HCEC 1CT (cell line): ENCODE results near the gene SH3TC1.

Experiments used
- DNase-seq: peaks from one replicate; pipeline ENCODE4 v3.0.0-alpha.2; 2017

Gene SH3TC1

DNA sequence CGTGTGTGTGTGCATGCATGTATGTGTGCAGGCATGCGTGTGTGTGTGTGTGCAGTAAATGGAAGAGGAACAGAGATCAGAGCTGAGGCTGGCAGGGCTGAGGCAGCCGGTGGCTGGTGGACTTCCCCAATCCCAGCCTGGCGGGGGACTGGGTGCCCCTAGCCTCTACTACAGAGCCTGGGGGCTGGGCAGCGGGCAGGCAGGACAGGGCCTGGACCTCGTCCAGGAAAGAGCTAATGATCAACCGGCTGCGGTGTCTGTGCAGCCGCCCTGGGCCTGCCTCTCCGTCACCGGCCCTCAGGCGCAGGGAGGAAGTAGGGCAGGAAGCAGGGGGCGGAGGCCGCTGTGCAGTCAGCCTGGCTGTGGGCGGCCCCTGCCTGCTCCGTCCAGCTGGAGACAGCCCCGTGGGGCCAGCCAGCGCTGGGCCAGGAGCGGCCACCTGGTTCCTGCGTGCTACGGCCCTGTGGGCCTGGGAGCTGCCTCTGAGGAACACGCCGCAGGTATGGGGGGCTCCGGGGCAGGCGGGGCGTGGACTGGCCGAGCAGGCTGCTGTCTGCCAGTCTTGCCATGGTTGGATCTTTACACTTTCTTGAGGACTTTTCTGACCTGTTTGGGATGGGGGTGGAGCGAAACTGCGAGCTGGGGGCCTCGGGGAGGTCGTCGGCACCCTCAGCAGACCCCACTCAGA is at the start of gene SH3TC1:
TSS of gene SH3TC1 (plus strand) at position 385 of the 688 bp plus-strand sequence. CDS start 5,905 bp downstream, outside the sequence.
- peak; percentile 71 for DNase-seq

DNA sequence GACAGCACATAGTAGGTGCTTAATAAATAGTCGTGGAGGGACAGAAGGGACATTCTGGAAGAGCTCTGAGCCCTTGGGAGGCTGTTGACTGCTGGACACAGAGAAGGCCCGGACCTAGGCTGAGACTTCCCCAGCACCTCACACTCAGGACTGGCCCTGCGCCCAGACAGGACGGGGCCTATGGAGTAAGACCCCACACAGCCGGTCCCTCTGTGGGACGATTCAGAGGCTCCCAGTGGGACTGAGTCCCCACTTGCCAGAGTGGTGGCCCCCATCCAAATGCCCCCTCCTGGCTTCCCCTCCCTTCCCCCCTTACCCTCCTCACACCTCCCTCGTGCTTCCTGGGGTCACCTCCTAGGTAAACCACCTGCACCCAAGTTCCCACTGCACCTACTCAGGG is 49.4 kb upstream of the SH3TC1 start:
- DNase-seq = no peak

DNA sequence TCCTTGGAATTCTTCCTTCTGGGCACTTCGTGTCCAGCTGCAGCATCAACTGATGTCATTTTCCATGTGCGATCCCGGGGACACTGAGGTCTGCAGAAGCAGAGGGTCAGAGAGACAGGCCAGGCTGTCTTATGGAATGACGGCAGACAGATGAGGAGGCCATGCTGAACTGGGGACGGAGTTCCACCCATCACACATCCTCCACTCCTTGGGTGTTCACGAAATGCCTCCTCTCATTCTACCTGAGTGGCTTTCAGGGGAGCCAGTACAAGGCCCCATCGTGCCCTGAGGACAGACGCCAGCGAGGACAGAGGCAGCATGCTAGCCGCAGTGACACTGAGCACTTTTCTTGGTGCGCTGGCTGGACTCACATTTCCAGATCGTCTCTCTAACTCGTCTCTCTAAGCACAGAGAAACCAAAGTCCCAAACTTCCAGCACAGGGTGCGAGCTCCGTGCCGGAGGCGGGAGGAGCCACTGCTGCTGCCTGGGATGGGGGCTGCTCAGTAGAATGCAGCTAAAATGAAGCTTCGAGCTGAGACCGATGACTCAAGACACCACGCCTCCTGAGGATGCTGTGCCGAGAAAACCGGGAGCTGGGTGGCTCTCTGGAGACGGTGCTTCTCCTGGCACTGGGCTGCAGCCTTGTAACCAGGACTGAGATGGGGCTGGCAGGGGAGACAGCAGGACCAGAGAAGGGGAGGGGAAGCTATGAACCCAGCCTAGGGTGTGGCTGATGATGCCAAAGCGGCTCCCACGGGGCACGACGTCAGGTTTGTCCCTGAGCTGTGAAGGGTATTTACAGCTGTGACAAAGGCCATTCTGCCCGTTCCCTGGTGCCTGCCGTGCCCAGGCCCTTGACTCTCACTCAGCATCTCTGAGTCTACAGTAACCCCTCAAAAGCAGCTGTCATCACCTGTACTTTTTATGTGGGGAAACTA is 48.7 kb upstream of the SH3TC1 start:
- DNase-seq = no peak

DNA sequence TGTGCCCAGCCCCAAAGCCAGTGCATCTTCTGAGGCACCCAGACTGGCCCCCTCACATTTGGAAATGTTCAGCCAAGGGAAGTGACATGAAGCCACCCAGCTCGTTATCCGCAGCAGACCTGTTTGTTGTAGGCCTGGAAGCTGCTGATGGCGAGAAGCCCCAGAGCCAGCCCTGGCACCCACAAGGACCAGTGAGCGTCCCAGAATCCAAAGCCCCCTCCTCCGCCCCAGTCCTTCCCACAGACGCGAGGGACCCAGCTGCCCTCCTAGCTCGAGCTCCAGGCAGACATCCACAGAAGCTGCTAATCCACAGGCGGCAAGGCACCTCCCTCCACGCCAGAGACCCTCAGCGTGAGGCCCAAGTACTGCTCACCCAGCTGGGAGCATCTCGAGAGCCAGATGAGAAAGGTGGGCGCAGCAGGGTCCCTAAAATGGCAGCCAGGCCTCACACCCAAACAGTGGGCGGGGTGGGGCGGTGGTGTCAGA is 47.9 kb upstream of the SH3TC1 start:
- no peak for DNase-seq

DNA sequence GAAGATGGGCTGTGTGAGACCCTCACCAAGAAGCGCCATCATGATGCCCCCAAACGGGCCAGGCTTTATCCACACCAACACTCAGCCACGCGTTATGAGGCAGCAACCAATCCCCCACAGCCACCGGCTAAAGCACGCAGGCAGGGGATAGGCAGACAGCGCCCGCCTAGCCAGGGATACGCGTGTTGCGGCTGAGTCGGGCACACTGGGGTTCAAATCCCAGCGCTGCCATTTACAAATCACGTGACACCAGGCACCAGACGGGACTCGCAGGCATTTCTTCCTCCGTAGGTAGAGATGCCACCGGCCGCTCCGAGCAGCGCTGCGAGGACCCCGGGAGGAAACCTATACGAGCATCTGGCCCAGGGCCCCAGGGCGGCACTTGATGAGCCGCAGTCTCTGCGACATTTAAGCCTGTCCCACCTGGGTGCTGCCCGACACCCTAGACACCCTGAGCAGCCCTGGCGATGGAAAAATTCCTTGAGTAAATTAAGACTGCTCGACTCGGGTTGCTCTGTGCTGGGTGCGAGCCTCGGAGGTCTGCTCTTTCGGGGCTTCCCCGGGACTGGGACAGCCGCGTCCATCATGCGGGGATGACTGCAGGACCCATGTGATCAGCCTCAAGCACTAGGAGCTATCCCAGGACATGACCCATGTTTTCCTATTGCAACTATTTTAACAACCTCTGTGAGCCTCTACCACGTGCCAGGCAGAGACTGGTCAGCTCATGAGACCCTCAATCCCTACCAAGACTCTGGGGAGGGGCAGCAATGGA is 46.8 kb upstream of the SH3TC1 start:
- no peak for DNase-seq

DNA sequence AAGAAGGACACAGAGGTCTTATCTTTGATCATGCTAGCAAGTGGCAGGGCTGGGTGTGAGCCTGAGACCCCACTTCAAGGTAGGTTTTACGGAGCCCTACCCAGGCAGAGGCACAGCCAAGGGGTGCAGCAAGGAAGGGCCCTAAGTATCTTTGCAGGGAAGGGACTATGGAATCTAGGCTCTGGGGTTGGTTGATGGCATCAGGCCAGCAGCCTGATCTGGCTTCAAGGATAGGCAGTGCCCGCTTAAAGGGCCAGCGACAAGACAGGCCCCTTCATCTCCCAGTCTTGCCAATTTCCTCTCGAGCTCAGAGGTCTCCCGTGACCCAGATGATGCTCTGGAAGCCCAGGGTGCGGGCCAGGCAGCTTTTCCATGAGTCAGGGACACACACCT is 46.2 kb upstream of the SH3TC1 start:
- no peak for DNase-seq

DNA sequence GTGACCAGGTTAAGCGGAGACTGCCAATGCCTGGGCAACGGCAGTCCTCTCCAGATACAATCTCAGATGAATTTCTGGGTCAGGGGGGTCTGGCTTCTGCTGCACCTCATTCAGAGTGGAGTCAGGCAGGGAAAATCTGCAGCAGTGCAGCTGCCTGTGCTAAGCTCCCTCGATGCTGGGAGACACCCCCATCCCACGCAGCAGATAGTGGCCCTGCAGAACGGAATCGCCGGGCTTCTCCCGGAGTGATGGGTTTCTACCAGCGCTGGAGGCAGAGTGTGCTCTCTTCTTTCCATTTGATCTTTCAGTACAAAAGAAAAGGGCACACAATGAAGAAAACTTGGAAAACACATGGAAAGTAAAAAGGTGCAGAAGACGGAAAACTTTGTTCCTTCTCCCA is 45.6 kb upstream of the SH3TC1 start:
- no peak for DNase-seq

DNA sequence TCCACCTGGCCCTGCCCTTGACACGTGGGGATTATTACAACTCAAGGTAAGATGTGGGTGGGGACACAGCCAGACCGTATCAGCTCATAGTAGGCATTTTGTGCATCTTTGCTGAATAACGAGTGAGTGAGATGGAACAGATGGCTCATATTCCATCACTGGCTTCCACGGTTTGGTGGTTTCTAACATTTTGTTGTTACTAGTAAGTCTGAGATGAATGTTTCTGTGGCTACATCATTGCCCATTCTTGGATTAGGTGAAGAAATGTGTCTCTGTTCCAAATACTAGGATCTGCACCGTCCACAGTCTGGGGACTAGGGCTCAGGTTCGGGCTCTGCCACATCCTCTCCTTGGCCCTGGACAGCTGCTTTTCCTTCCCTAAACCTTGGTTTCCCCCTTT is 44.0 kb upstream of the SH3TC1 start:
- DNase-seq = no peak

DNA sequence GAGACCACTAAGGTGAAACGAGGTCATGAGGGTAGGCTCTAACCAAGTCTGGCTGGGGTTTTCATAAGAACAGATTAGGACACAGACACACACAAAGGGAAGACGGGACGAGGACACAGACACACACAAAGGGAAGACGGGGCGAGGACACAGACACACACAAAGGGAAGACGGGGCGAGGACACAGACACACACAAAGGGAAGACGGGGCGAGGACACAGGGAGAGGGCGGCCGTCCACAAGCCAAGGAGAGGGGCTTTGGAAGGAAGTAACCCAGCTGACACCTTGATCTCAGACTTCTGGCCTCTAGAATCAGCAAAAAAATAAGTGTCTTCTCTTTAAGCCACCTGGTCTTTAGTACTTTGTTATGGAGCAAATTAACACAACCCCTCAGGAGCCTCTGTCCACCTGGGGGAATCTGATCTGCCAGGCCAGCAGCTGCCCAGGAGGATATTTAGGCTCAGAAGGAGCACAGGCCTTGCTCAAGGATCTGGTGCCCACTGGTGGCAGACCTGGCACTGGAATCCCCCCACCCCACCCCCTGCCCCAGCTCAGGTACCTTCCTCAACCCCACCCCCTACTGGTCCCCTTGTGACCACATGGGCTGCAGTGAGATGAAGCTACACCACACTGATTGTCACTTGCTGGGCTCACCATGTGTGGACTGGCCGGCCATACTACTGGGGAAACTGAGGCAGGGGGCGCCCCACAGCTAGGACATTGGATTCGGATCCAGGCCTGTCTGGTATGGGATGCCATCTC is 43.2 kb upstream of the SH3TC1 start:
- DNase-seq = no peak

DNA sequence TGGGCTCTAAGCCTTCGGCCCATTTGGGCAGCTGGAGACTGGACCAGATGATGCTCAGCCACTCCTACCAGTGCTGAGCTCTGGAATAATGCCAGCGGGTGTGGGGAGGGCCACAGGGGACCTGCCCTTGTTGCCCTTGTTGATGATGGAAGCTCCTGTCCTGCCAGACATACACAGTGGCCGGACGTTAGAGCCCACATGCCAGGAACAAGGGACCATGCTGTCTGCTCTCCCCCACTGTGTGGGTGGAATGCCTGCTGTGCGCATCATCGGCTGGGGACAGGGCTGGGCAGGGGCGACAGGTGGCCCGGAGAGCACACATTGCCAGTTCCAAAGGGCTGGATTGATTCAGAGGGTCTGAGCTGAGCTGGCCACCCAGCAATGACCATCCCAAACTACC is 42.5 kb upstream of the SH3TC1 start:
- no peak for DNase-seq

DNA sequence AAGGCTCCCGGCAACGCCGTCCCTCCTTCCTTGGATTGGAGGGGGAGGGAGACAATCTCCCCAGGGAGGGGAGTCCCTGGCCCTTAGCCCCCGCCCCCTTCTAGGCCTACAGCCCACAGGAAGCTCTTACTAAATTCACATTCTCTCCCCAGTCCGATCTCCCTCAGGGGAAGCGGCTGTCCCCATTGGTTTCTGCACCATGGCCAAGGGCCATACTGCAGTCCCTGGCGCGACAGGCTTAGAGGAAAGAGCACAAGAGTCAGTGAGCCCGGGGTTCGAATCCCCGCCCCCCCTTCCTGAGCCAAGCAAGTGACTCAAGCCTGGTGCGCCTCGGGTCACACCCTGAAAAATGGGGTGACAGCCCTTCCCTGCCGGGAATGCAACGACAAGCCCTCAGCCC is 41.6 kb upstream of the SH3TC1 start:
- no peak for DNase-seq

DNA sequence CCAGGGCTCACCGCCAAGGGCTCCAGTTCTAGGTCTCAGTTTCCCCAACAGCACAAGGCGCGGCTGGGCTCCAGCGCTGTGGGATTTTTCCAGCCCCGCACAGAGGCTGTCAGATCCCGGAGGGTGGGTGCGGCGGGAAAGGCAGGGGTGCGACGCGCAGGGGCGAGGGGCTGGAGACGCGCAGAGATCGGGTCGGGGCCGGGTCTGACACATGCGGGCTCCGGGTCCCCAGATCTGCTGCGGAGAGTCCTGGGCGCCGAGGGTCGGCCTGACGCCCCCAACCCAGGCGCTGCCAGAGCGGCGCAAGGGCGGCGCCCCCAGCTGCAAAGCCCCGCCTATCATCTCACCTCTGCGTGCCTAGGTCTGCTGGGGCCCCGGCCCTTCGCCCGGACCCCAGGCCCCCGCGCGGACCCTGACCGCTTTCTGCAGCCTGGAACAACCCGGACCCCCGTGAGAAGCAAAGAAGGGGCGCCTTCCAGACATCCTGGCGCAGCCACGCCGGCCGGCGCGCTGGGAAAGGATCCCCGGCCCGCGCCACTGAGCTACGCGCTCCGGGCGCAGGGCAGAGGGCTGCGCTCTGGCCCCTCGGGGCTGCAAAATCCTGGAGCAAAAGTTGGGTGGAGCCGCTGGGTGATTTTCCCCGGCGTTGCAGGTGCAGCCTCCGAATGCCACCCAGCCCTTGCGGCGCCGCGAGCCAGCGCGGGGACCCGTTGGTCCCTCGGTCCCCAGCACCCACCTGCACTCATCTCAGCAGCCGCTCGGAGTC is 41.0 kb upstream of the SH3TC1 start:
- DNase-seq = no peak

DNA sequence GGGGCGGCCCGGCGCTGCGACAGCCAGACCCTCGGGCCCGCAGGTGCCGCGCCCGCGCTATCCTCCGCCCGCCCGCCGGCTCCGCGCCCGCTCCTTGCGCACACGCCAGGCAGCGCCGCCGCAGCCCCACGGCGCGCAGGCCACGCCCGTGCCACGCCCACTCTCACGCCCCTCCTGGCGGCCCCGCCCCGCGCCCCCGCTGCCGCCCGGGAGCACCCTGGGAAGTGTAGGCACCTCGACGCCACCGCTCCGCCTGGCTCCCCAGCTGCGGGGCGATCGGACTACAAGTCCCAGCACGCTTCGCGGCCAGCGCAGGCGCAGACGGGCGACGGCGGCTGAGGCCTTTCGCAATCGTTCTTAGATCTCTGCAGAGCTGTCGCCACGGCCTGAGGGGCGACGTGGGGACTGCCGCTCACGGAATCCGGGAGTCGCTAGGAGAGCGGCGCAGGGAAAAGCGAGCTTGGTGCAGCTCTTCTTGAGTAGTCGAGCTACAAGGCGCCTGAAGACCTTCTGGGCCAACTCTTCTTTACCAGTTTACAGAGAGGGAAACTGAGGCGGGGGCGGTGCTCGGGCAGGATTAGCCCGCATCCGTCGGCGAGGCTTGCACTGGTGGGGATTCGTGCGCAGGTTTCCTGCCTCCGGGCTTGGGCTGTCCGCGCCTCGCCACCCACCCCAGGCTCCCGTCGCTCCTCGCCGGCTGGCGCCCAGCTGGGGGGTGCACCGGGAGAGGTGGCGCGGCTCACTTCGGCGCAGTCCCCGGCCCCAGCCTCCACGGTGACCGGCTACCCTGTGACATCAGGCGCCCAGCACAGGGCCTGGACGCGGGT is 40.2 kb upstream of the SH3TC1 start, which contains the start of gene ABLIM2:
TSS of gene ABLIM2 (minus strand) at position 104 of the 827 bp plus-strand sequence. CDS start 124 bp downstream, outside the sequence.
- DNase-seq = peak; percentile 91

DNA sequence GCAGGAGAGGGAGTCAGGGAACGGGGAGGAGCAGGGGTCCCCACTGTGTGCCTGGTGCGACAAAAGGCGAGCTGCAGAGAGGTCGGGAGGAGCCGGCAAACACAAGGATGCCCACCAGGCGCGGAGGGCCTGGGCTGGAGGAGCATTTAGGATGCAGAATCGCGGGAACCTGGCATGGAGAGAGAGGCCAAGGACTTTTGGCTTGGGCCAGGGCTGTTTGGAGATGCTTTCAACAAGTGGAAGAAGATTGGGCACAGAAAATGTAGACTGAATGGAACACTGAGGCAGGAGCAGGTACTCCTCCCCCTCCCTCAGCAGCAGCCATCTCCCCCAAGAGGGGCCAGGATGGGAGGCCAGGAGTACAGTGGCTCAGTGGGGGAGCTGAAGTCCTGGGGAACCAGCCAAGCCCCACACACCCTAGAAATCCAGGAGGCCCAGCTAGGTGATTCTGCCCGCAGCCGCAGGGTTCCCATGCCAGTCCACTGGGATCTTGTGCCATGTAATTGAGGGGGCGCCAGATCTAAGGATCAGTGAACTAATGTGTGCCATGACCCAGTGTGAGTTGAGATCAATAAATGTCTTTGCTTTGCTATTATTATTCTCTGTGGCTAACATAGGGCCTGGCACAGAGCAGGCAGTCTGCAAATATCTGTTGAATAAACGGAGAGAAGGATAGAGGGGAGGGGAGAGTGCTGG is 39.4 kb upstream of the SH3TC1 start:
- no peak for DNase-seq

DNA sequence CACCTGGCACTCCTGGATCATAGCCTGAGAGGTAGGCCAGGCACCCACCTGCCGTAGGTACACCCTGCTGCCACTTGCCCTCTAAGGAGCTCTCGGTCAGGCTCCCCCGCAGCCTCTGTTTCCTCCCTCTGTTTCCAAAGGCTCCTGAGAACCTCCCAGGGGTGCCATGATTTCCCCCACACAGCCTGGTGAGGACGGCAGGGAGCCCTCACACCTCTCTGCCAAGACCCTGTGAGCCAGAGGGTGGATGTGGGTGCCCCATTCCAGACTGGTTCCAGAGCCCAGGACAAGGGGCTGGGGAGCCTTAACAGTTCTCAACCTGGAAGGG is 38.9 kb upstream of the SH3TC1 start:
- no peak for DNase-seq

DNA sequence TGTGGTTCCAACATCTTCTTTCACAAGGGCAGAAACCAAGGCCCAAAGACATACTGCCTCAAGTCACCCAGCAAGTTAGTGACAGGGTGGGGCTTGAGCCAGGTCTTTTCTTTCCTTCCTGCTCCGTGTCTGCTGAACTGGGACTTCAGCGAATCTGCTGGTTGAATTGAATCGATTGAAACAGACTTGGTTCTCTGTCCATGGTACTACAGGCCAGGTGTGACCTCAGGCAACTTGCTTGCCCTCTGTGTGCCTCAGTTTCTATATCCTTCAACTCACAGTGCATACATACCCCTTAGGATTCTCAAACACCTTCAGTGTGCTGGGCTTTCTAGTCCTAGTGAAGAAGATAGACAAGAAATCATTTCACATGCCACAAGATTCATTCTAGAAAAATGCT is 38.5 kb upstream of the SH3TC1 start:
- DNase-seq = no peak

DNA sequence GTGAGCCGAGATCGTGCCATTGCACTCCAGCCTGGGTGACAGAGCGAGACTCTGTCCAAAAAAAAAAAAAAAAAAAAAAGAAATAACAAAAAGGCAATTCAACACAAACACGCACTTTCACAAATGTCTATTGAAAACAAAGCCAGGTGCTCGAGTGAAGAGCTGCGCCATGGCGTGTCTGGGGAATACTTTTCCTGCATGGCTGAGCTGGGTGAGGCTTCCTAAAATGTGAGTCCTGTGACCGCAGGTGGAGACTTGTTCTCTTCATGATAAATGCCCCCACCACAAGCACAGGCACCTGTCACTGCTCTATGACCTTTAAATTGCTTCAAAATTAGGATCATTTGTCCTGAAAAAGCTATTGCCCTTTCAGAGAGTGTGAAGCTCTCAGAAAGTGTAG is 36.5 kb upstream of the SH3TC1 start:
- DNase-seq = no peak

DNA sequence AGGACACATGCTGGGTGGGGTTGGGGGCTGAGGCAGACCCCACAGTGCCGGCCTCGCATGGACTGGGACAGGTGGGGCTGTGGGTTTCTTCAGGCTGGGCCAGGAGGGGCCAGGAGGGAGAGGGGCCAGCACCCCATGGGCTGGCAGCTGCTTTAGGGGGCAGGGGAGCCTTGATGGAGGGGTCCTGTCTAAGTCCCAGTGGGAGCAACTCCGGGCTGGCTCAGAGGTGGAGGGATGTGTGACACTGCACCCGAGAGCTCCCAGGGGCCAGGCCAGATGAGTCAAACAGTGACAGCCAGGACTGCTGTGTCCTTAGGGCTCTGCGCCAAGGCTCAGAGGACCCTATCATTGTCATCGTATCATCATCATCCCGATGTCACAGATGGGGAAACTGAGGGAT is 36.1 kb upstream of the SH3TC1 start:
- DNase-seq = no peak

DNA sequence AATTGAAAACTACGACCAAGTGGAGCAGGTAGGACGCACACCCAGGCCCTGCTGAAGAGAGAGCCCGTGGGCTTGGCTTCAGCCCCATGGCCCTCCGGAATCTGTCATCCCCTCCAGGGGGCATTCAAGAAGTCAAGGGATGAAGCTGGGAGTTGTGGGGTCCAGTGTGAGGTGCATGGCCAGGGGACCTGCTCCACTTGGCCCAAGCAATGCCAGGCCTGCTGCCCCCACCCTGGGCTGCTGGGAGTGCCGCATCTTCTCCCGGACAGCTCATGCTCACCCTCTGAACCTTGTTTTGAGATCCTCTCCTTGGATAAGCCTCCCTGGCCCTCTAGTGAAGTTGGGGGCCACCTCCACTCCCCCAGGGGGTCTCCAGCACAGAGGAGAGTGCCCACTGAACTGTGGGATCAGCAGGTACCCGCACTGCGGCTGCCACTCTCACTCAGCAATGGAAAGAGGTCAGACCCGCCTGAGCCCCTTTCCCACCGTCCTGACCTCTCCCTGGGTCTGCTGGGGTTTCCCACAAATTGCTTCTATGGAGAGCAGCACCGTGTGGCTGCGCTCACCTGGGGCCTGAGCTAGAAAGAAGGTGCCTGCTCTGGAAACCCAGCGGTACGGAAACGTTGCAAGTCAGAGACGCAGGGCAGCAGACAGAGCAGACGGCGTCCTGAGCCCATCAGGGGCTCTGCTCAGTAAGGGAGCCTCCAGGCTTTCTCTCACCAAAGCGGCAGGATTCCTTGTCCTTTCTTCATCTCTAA is 35.5 kb upstream of the SH3TC1 start:
- no peak for DNase-seq
